H1 (cell line): ENCODE measurements around the gene PFKM. TPM values are rescaled to one million over a fixed set of nuclear protein-coding genes. Genes with fewer than 3 reads are reported as not detected.

Source experiments
- CTCF ChIA-PET: fragments of 300-600 bp; sonication (Branson Sonifier 250); formaldehyde crosslinking; loops from one replicate; lab custom pipeline; 2021; ENCODE audit not compliant: partially characterized antibody; lab: Charles Lee
- POLR2A ChIA-PET: fragments of 300-600 bp; sonication (Branson Sonifier 250); formaldehyde crosslinking; loops from one replicate; lab custom pipeline; 2021; ENCODE audit warnings: inconsistent platforms; ENCODE audit not compliant: partially characterized antibody; lab: Charles Lee
- DNase-seq, 2 experiments: peaks; one replicate each; pipeline versions ENCODE4 v3.0.0 to v3.0.0-alpha.2; 2010 to 2022; ENCODE audit warnings: low spot score in 2 of 2, low read depth in 1 of 2, mixed read lengths in 1 of 2
- FAIRE-seq: peaks from 2 replicates; lab custom pipeline; 2011; peaks lifted over from hg19 to GRCh38; lab: Jason Lieb, UNC
- H2AFZ ChIP-seq: 2 replicates; pipeline ENCODE4 v1.8.1; 2012; ENCODE audit warnings: low read length, inconsistent platforms
- H2AK5ac ChIP-seq: 2 replicates; pipeline ENCODE4 v1.6.1; 2013; ENCODE audit warnings: low read depth, low read length
- H2BK120ac ChIP-seq: replicated peaks from 2 replicates; pipeline ENCODE3; 2013; ENCODE audit warnings: low read depth, low read length, inconsistent platforms
- H2BK12ac ChIP-seq: 2 replicates; pipeline ENCODE4 v1.6.1; 2013; ENCODE audit warnings: low read depth, low read length
- H2BK15ac ChIP-seq: 2 replicates; pipeline ENCODE4 v1.6.1; 2013; ENCODE audit warnings: low read length
- H2BK20ac ChIP-seq: 2 replicates; pipeline ENCODE4 v1.6.1; 2013; ENCODE audit warnings: low read length
- H2BK5ac ChIP-seq: 2 replicates; pipeline ENCODE4 v1.6.1; 2013; ENCODE audit warnings: low read depth, low read length
- H3K14ac ChIP-seq: 2 replicates; pipeline ENCODE4 v1.6.1; 2013; ENCODE audit warnings: inconsistent platforms; ENCODE audit not compliant: insufficient read length
- H3K18ac ChIP-seq: 2 replicates; pipeline ENCODE4 v1.6.1; 2013; ENCODE audit warnings: low read length; ENCODE audit errors: extremely low read depth
- H3K23ac ChIP-seq: 2 replicates; pipeline ENCODE4 v1.6.1; 2013; ENCODE audit warnings: inconsistent platforms; ENCODE audit not compliant: insufficient read length
- H3K23me2 ChIP-seq: 2 replicates; pipeline ENCODE4 v1.6.1; 2013; ENCODE audit warnings: low read depth, low read length
- H3K27ac ChIP-seq: 2 replicates; pipeline ENCODE4 v1.6.1; 2011; ENCODE audit warnings: low read depth, low read length, inconsistent platforms
- H3K27me3 ChIP-seq, 4 experiments: replicated peaks in 1 of 4; 1 replicate in 1 of 4; 2 replicates in 3 of 4; pipeline versions ENCODE4 v1.6.1 to v1.8.1; 2011 to 2013; ENCODE audit warnings: low read length in 3 of 4, mild to moderate bottlenecking in 3 of 4, inconsistent platforms in 2 of 4, mixed read lengths in 2 of 4, moderate library complexity in 1 of 4; ENCODE audit not compliant: control insufficient read depth in 3 of 4, insufficient read depth in 3 of 4; ENCODE audit errors: extremely low read depth in 1 of 4
- H3K36me3 ChIP-seq, 4 experiments: 2 replicates each; pipeline versions ENCODE4 v1.6.1 to v1.8.1; 2011 to 2013; ENCODE audit warnings: mild to moderate bottlenecking in 4 of 4, low read length in 3 of 4, moderate library complexity in 2 of 4, control low read depth in 1 of 4, inconsistent platforms in 1 of 4; ENCODE audit not compliant: insufficient read depth in 4 of 4, control insufficient read depth in 2 of 4
- H3K4ac ChIP-seq: replicated peaks from 2 replicates; pipeline ENCODE3; 2013; ENCODE audit warnings: low read length, low read depth, mixed read lengths, inconsistent platforms; ENCODE audit not compliant: insufficient read length
- H3K4me1 ChIP-seq, 4 experiments: replicated peaks in 1 of 4; 1 replicate in 1 of 4; 2 replicates in 3 of 4; pipeline versions ENCODE4 v1.6.1 to v1.8.1; 2011 to 2013; ENCODE audit warnings: low read length in 3 of 4, inconsistent platforms in 2 of 4, mixed read lengths in 1 of 4; ENCODE audit not compliant: insufficient read depth in 4 of 4, control insufficient read depth in 3 of 4
- H3K4me2 ChIP-seq, 2 experiments: 2 replicates each; pipeline versions ENCODE4 v1.6.1 to v1.8.1; 2011 to 2013; ENCODE audit warnings: low read depth in 2 of 2, low read length in 2 of 2, control low read depth in 1 of 2, inconsistent platforms in 1 of 2, mild to moderate bottlenecking in 1 of 2; ENCODE audit not compliant: insufficient read depth in 1 of 2
- H3K4me3 ChIP-seq, 4 experiments: fragments of 200-600, 300-600 bp in 1 of 4; sonication (generic), shearing (Covaris generic), sonication (Bioruptor Twin) in 1 of 4; 2 replicates each; pipeline versions ENCODE4 v1.5.1 to v1.8.1; 2011 to 2016; ENCODE audit warnings: low read length in 4 of 4, low read depth in 3 of 4, control low read depth in 2 of 4, inconsistent platforms in 2 of 4, mild to moderate bottlenecking in 2 of 4, mixed read lengths in 1 of 4, moderate library complexity in 1 of 4; ENCODE audit not compliant: insufficient read depth in 2 of 4; ENCODE audit errors: extremely low read depth in 1 of 4
- H3K56ac ChIP-seq: replicated peaks from 2 replicates; pipeline ENCODE3; 2013; ENCODE audit warnings: low read depth, mild to moderate bottlenecking, mixed read lengths, low read length, inconsistent platforms; ENCODE audit not compliant: insufficient read length
- H3K79me1 ChIP-seq: 2 replicates; pipeline ENCODE4 v1.6.1; 2013; ENCODE audit warnings: low read depth, low read length, control low read depth
- H3K79me2 ChIP-seq, 2 experiments: 2 replicates each; pipeline versions ENCODE4 v1.6.1 to v1.8.1; 2012 to 2013; ENCODE audit warnings: low read length in 2 of 2, mild to moderate bottlenecking in 2 of 2, inconsistent platforms in 1 of 2; ENCODE audit not compliant: insufficient read depth in 2 of 2, control insufficient read depth in 1 of 2
- H3K9ac ChIP-seq, 4 experiments: replicated peaks in 1 of 4; 1 replicate in 1 of 4; 2 replicates in 3 of 4; pipeline versions ENCODE4 v1.6.1 to v1.8.1; 2011 to 2013; ENCODE audit warnings: low read depth in 3 of 4, low read length in 3 of 4, control low read depth in 2 of 4, mild to moderate bottlenecking in 2 of 4, moderate library complexity in 2 of 4, inconsistent platforms in 1 of 4; ENCODE audit errors: extremely low read depth in 1 of 4
- H3K9me3 ChIP-seq, 2 experiments: 2 replicates each; pipeline versions ENCODE4 v1.6.1 to v1.8.1; 2012 to 2013; ENCODE audit warnings: mild to moderate bottlenecking in 2 of 2, moderate library complexity in 2 of 2, control low read depth in 1 of 2, inconsistent platforms in 1 of 2, low read depth in 1 of 2, low read length in 1 of 2, mixed read lengths in 1 of 2; ENCODE audit not compliant: insufficient read depth in 2 of 2
- H4K20me1 ChIP-seq, 2 experiments: replicated peaks in 1 of 2; 2 replicates each; pipeline versions ENCODE3 to v1.8.1; 2011 to 2013; ENCODE audit warnings: inconsistent platforms in 2 of 2, low read length in 2 of 2, mild to moderate bottlenecking in 1 of 2; ENCODE audit not compliant: insufficient read depth in 2 of 2, control insufficient read depth in 1 of 2
- H4K5ac ChIP-seq: 2 replicates; pipeline ENCODE4 v1.6.1; 2013; ENCODE audit warnings: low read length, low read depth, mixed read lengths, inconsistent platforms; ENCODE audit not compliant: insufficient read length
- H4K8ac ChIP-seq: 2 replicates; pipeline ENCODE4 v1.8.0; 2013; ENCODE audit warnings: mild to moderate bottlenecking, moderate library complexity, low read length, inconsistent platforms; ENCODE audit not compliant: insufficient read depth; ENCODE audit errors: extremely low read depth
- H4K91ac ChIP-seq: replicated peaks from 2 replicates; pipeline ENCODE3; 2013; ENCODE audit warnings: low read length, mixed read lengths, inconsistent platforms; ENCODE audit not compliant: insufficient read length
- ASH2L ChIP-seq: fragments of 200-600, 300-600 bp; sonication (generic); IDR thresholded peaks from one replicate; pipeline ENCODE4 v1.7.1; 2017; ENCODE audit warnings: low read length
- CBX5 ChIP-seq: fragments of 300-800, 300-1000 bp; sonication (generic); IDR thresholded peaks from 2 replicates; pipeline ENCODE4 v1.7.1; 2016; ENCODE audit warnings: antibody characterized with exemption, low read length, low read depth
- FOSL1 ChIP-seq: IDR thresholded peaks from 2 replicates; pipeline ENCODE4 v1.6.1; 2011; ENCODE audit warnings: mild to moderate bottlenecking, low read depth, low read length, moderate library complexity; ENCODE audit not compliant: insufficient read depth
- HDAC2 ChIP-seq, 2 experiments: fragments of 300-600 bp in 1 of 2; sonication (generic) in 1 of 2; IDR thresholded peaks; 2 replicates each; pipeline ENCODE4 v1.6.1; 2011 to 2012; ENCODE audit warnings: low read depth in 2 of 2, low read length in 2 of 2, mild to moderate bottlenecking in 2 of 2, moderate library complexity in 2 of 2, borderline replicate concordance in 1 of 2, inconsistent platforms in 1 of 2
- MAFK ChIP-seq: IDR thresholded peaks from 2 replicates; pipeline ENCODE4 v1.6.1; 2012; ENCODE audit warnings: low read depth, mild to moderate bottlenecking, improper control_type of control experiment, low read length
- MAX ChIP-seq: IDR thresholded peaks from 2 replicates; pipeline ENCODE4 v1.6.1; 2012; ENCODE audit warnings: inconsistent platforms
- POLR2AphosphoS5 ChIP-seq: IDR thresholded peaks from 2 replicates; pipeline ENCODE4 v1.6.1; 2011; ENCODE audit warnings: low read depth, low read length
- SIN3A ChIP-seq, 2 experiments: IDR thresholded peaks in 1 of 2; conservative IDR thresholded peaks in 1 of 2; 2 replicates each; pipeline ENCODE4 v1.6.1; 2011 to 2012; ENCODE audit warnings: low read length in 2 of 2, improper control_type of control experiment in 1 of 2, low read depth in 1 of 2, mild to moderate bottlenecking in 1 of 2
- TCF12 ChIP-seq: IDR thresholded peaks from 2 replicates; pipeline ENCODE4 v1.6.1; 2011; ENCODE audit warnings: low read depth, mild to moderate bottlenecking, low read length
- WGBS, 2 experiments: shearing (Covaris generic) in 1 of 2; methylation state at CpG; one replicate each; pipeline versions ENCODE4 v1.1.6 to v1.1.7; 2013 to 2015; ENCODE audit warnings: low lambda C conversion rate in 2 of 2, mixed read lengths in 2 of 2, inconsistent platforms in 1 of 2, low coverage in 1 of 2, missing lambda C conversion rate in 1 of 2; ENCODE audit not compliant: insufficient replicate concordance in 2 of 2, insufficient coverage in 1 of 2, insufficient read length in 1 of 2; ENCODE audit errors: extremely low coverage in 1 of 2, missing lambda C conversion rate in 1 of 2; 5-methylcytosine and 5-hydroxymethylcytosine counted together
- polyA plus RNA-seq, 7 experiments: library from polyadenylated mRNA; depleted of rRNA in 3 of 7; stranded (reverse) in 5 of 7; unstranded in 2 of 7; fragments of >200 nt in 5 of 7; fragments of 200-250 nt in 2 of 7; gene quantifications; 1 replicate in 5 of 7; 2 replicates in 1 of 7; 4 replicates in 1 of 7; pipeline versions ENCODE4 v1.2.1 to v1.2.3, GENCODE V29; 2011 to 2013; ENCODE audit warnings: missing spikeins in 2 of 7, mixed read lengths in 2 of 7
- total RNA-seq: library from RNA; stranded (reverse); fragmentation: NEBNext Ultra II Directional; extraction: Animal tissue kit (Norgen Biotek cat#: 25700); gene quantifications from 2 replicates; pipeline ENCODE4 v1.2.1, GENCODE V29; 2021

Gene PFKM
- total and polyA plus RNA-seq, 2 of the 8 experiments (the other 6 are each of a cell fraction or from before 2014, with no cell fraction given), result 62.6 to 106 TPM

- H3K4me2 ChIP-seq, result no peak overlapping the region
- no peaks in the 10 kb centered on the region for H3K4me1 ChIP-seq
- no peak overlapping the region for H3K56ac ChIP-seq
- H3K4ac ChIP-seq, result no peak overlapping the region
- no peak overlapping the region for H3K27ac ChIP-seq
- 94% methylated on average over 1 of the region's 1 CpG; no CpG with 5 or more reads in 1 of the 2 experiments for WGBS, 2 experiments
- H2BK5ac ChIP-seq, result no peak overlapping the region
- peaks cover 0 to 26% (median 10%) of the 10 kb centered on the region in 4 experiments; a peak in 6 of 8 replicates for H3K36me3 ChIP-seq
- peaks cover 0 to 1% of the 10 kb centered on the region in 2 experiments for H4K20me1 ChIP-seq
- H3K9me3 ChIP-seq, result no peaks in the 10 kb centered on the region
- no peak overlapping the region for H4K91ac ChIP-seq
- H3K23ac ChIP-seq, result no peak overlapping the region
- no peak overlapping the region for H2BK20ac ChIP-seq
- ChIA-PET POLR2A (no interaction called here), CTCF (interaction anchor here (1.5 kb wide), 1 partner anchor 12 kb away, joined by 4 read pairs; no protein-coding TSS in a partner anchor)
- H2BK120ac ChIP-seq, result no peak overlapping the region
- H3K18ac ChIP-seq, result no peak overlapping the region
- H3K4me3 ChIP-seq, result no peak overlapping the region
- H3K79me2 ChIP-seq, result no peaks in the 10 kb centered on the region
- no peak overlapping the region for H3K14ac ChIP-seq
- H3K27me3 ChIP-seq, result peaks cover 0 to 1% (median 0%) of the 10 kb centered on the region in 4 experiments; a peak in 1 of 7 replicates
- no peak overlapping the region for H2BK15ac ChIP-seq
- H3K79me1 ChIP-seq, result no peaks in the 10 kb centered on the region; the same call in 1 of the 2 replicates
- H3K23me2 ChIP-seq, result no peaks in the 10 kb centered on the region
- H2BK12ac ChIP-seq, result no peak overlapping the region
- FAIRE-seq, result no peak
- DNase-seq, result no peak
- no peak overlapping the region for H2AK5ac ChIP-seq
- H4K5ac ChIP-seq, result no peak overlapping the region
- H3K9ac ChIP-seq, result no peak overlapping the region
- no peak overlapping the region for H4K8ac ChIP-seq
- H2AFZ ChIP-seq, result no peak overlapping the region
- TF ChIP-seq FOSL1 (no peak), MAFK (no peak), TCF12 (no peak), MAX (no peak), POLR2AphosphoS5 (no peak), SIN3A (conservative IDR thresholded peaks at IDR 0.05 in 1 of 2, IDR thresholded peaks at IDR 0.05 in 1 of 2; ENCODE audit: low read depth in 1 of 2, low read length in 2 of 2) (no peak), CBX5 (no peak), HDAC2 (IDR thresholded peaks at IDR 0.05; ENCODE audit: borderline replicate concordance in 1 of 2, low read depth in 2 of 2, low read length in 2 of 2) (no peak), ASH2L (no peak)
Observed at GRCh38 chr12:48074266-48074665, 44.9 kb upstream of the PFKM start.
